Lung (tissue), 12 donors: ENCODE results near the gene CSNK1A1. TPM values are rescaled to one million over a fixed set of nuclear protein-coding genes. Genes with fewer than 3 reads are reported as not detected.
"Not testable (repeated sequence)": the region's sequence is repeated elsewhere in the genome, so short reads cannot be mapped to it uniquely, and the experiment has no call there.

Experiments used
- ATAC-seq: fragments of 200-7000 bp; cut with Tn5 transposase; one replicate; pipeline ENCODE4 v1.9.1; 2020; ENCODE audit warnings: moderate number of reproducible peaks; ENCODE audit not compliant: insufficient read depth, low FRiP score
- DNase-seq, 3 donors: peaks; one replicate each; pipeline ENCODE4 v3.0.0-alpha.2; 2013 to 2017
- H3K27ac ChIP-seq, 2 donors: one replicate each; pipeline ENCODE4 v1.5.1; 2013; ENCODE audit warnings: mild to moderate bottlenecking in 2 of 2, moderate library complexity in 2 of 2, control low read depth in 1 of 2, inconsistent platforms in 1 of 2, low read depth in 1 of 2, low read length in 1 of 2
- H3K27me3 ChIP-seq, 3 donors: one replicate each; pipeline ENCODE4 v1.5.1; 2013; ENCODE audit warnings: low read length in 2 of 3; ENCODE audit not compliant: control insufficient read depth in 3 of 3, insufficient read depth in 3 of 3
- H3K36me3 ChIP-seq, 4 donors: one replicate each; pipeline ENCODE4 v1.5.1; 2013; ENCODE audit warnings: low read length in 4 of 4, mild to moderate bottlenecking in 1 of 4, moderate library complexity in 1 of 4; ENCODE audit not compliant: control insufficient read depth in 4 of 4, insufficient read depth in 4 of 4
- H3K4me1 ChIP-seq, 5 donors: one replicate each; pipeline ENCODE4 v1.5.1; 2013; ENCODE audit warnings: low read length in 5 of 5, mild to moderate bottlenecking in 2 of 5, moderate library complexity in 1 of 5; ENCODE audit not compliant: control insufficient read depth in 5 of 5, insufficient read depth in 5 of 5
- H3K4me3 ChIP-seq: one replicate; pipeline ENCODE4 v1.5.1; 2013; ENCODE audit warnings: mild to moderate bottlenecking, control low read depth, moderate library complexity
- H3K9ac ChIP-seq, 2 donors: one replicate each; pipeline ENCODE4 v1.5.1; 2013; ENCODE audit warnings: low read length in 2 of 2, control low read depth in 1 of 2; ENCODE audit not compliant: insufficient read depth in 1 of 2
- H3K9me3 ChIP-seq, 4 donors: one replicate each; pipeline ENCODE4 v1.5.1; 2013; ENCODE audit warnings: low read length in 3 of 4, mild to moderate bottlenecking in 1 of 4, moderate library complexity in 1 of 4; ENCODE audit not compliant: control insufficient read depth in 4 of 4, insufficient read depth in 3 of 4
- WGBS, 2 donors: extraction: QIAGEN DNeasy Blood & Tissue Kit; methylation state at CpG; one replicate each; pipeline ENCODE4 v1.1.7; 2013; 5-methylcytosine and 5-hydroxymethylcytosine counted together
- polyA plus RNA-seq, 2 donors: library from polyadenylated mRNA; stranded (reverse); fragments of 200-250 nt; gene quantifications; one replicate each; pipeline ENCODE4 v1.2.1, GENCODE V29; 2013
- total RNA-seq, 2 donors: library from RNA; depleted of rRNA in 1 of 2; stranded (reverse); fragments of >200 nt in 1 of 2; gene quantifications; one replicate each; pipeline ENCODE4 v1.2.1, GENCODE V29; 2014 to 2021
- TF ChIP-seq, protein P1 (sequence below): IDR thresholded peaks from 2 replicates; pipeline ENCODE4 v1.5.1; 2012; ENCODE audit warnings: mild to moderate bottlenecking; ENCODE audit errors: control extremely low read depth, extremely low read depth
- donor health status: control.
- donor health status: control.
- donor health status: Bipolar disorder and iron deficiency.
- donor health status: healthy.
- donor health status: DM: yes; HTN: yes; CAD: no.

The CSNK1A1 gene
- total and polyA plus RNA-seq, 4 donors = 48.6 to 299 (median 193) TPM

DNA sequence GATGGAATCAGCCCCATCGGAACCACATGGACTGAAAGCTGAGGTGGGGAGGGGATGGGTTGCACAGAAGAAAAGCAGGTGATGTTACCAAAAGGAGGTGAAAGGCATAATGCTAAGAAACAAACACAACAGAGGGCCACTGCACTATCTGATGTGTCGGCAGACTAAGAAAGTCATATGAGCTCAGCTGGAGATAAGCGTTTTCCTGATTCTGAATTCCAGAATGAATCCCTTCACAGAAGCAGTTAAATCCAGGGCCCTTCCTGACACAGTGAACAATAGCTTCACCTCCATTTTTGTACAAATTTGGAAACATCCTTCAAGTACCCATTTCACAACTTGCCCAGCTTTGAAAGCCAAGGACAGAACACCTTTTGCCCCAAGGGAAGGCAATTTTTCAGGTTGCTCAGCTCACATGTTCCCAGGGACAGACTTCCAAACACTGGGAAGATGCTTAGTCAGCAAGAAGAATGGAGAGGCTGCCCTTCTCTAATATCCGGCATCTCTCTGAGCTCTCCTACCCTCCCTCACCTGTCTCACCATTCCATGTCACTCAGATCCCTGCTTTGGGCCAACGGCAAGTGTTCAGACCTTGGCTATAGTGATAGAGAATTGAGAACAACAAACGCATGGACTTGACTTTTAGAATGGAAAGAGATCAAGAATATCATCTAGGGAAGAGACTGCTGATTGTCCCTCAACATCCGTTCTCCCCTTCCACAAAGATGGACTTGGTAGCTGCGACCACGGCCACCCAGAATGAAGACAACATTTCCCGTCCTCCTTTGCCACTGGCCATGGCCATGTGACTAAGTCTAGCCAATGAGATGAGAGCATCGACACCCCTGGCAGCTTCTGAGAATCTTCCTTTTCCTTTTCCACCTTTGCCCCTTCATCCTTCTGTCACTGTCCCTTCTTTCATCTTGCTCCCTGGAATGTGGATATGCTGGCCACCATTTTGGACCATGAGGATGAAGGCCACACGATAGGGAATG is 103.6 kb downstream of the CSNK1A1 start:
- 85 to 92% methylated on average over 12 of the region's 12 CpGs for WGBS, 2 donors
- H3K9me3 ChIP-seq = no peaks in the 10 kb centered on the region
- no peak overlapping the region for H3K9ac ChIP-seq
- H3K4me1 ChIP-seq = peaks cover 0 to 44% (median 25%) of the 10 kb centered on the region in 5 donors
- TF ChIP-seq, protein P1, sequence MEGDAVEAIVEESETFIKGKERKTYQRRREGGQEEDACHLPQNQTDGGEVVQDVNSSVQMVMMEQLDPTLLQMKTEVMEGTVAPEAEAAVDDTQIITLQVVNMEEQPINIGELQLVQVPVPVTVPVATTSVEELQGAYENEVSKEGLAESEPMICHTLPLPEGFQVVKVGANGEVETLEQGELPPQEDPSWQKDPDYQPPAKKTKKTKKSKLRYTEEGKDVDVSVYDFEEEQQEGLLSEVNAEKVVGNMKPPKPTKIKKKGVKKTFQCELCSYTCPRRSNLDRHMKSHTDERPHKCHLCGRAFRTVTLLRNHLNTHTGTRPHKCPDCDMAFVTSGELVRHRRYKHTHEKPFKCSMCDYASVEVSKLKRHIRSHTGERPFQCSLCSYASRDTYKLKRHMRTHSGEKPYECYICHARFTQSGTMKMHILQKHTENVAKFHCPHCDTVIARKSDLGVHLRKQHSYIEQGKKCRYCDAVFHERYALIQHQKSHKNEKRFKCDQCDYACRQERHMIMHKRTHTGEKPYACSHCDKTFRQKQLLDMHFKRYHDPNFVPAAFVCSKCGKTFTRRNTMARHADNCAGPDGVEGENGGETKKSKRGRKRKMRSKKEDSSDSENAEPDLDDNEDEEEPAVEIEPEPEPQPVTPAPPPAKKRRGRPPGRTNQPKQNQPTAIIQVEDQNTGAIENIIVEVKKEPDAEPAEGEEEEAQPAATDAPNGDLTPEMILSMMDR = no peak
- no peak for ATAC-seq
- no peaks in the 10 kb centered on the region for H3K36me3 ChIP-seq
- no peak for DNase-seq
- H3K27me3 ChIP-seq = no peaks in the 10 kb centered on the region
- peak overlapping the region; percentile 24 to 77 for H3K27ac ChIP-seq
- no peak overlapping the region for H3K4me3 ChIP-seq

DNA sequence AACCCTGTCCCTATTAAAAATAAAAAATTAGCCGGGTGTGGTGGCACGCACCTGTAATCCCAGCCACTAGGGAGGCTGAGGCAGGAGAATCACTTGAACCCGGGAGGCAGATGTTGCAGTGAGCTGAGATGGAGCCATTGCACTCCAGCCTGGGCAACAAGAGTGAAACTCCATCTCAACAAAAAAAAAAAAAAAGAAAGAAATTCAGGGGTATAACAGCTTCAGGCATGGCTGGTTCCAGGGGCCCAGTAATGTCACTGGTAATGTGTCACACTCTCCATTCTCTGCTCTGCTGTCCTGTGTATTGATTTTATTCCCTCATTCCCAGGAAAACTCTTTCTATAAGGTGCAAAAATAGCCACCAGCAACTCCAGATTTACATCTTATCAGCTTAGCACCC is 104.4 kb downstream of the CSNK1A1 start:
- peaks cover 0 to 40% (median 16%) of the 10 kb centered on the region in 5 donors for H3K4me1 ChIP-seq
- 92 to 94% methylated on average over 3 of the region's 3 CpGs for WGBS, 2 donors
- DNase-seq, H3K9ac ChIP-seq, H3K27ac ChIP-seq, H3K4me3 ChIP-seq, H3K36me3 ChIP-seq, H3K27me3 ChIP-seq, ATAC-seq, H3K9me3 ChIP-seq: not testable (repeated sequence)

DNA sequence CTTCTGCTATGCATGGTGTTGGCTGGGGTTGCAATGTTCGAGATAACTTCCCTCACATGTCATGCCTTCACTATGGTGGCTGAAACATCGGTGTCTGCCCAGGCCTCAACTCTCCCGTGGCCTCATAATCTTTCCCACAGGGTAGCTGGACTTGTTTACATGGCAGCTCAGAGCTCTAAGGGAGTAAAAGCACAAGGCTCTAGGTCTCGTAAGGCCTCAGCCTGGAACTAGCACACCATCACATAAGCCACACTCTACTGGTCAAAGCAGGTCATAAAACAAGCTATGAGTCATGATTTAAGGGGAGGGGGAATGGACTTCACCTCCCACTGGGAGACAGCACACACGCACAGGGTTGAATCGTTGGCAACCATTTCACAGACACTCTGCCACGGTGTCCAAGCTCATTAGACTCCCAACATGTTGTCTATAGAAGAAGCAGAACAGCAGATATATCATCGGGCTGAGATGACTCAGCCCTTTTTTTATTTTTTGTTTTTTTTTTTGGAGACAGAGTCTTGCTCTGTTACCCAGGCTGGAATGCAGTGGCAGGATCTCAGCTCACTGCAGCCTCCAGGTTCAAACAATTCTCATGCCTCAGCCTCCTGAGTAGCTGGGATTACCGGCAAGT is 105.4 kb downstream of the CSNK1A1 start:
- Histone ChIP-seq H3K9ac (peak overlapping the region in 1 of 2 donors; percentile 7), H3K4me3 (no peak overlapping the region), H3K4me1 (peaks cover 0 to 32% (median 15%) of the 10 kb centered on the region in 5 donors), H3K27me3 (no peaks in the 10 kb centered on the region), H3K36me3 (no peaks in the 10 kb centered on the region), H3K9me3 (no peaks in the 10 kb centered on the region), H3K27ac (peak overlapping the region; percentile 23 to 62)
- TF ChIP-seq, protein P1 = no peak
- DNase-seq (peak in 2 of 3 donors; percentile 45 to 46), ATAC-seq (no peak)
- WGBS, 2 donors = 60 to 66% methylated on average over 9 of the region's 9 CpGs

DNA sequence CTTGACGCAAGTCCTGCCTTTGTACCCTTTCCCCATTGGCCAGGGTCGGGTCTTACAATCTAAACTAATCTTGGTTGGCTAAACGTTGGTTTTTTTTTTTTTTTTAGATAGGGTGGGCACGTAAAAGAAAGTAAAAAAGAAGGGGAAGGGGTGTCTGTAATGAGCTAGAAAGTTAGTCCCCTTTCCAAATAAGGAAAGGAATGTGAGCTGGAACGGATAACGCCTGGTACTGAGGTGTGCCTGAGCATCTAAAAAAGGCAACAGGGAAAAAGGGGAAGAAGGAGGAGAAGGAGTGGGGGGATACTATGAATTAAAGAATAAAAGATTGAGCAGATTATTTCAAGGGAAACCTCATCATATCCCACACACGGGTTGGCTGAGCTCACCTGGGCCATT is 105.9 kb downstream of the CSNK1A1 start:
- ATAC-seq (no peak), DNase-seq (no peak)
- peaks cover 0 to 27% (median 11%) of the 10 kb centered on the region in 5 donors for H3K4me1 ChIP-seq
- no peak overlapping the region for H3K4me3 ChIP-seq
- H3K27me3 ChIP-seq = no peaks in the 10 kb centered on the region
- H3K36me3 ChIP-seq = no peaks in the 10 kb centered on the region
- H3K27ac ChIP-seq = peak overlapping the region; percentile 23 to 62
- TF ChIP-seq, protein P1 = no peak
- WGBS, 2 donors = 77 to 79% methylated on average over 7 of the region's 7 CpGs
- no peaks in the 10 kb centered on the region for H3K9me3 ChIP-seq
- peak overlapping the region in 1 of 2 donors; percentile 7 for H3K9ac ChIP-seq

DNA sequence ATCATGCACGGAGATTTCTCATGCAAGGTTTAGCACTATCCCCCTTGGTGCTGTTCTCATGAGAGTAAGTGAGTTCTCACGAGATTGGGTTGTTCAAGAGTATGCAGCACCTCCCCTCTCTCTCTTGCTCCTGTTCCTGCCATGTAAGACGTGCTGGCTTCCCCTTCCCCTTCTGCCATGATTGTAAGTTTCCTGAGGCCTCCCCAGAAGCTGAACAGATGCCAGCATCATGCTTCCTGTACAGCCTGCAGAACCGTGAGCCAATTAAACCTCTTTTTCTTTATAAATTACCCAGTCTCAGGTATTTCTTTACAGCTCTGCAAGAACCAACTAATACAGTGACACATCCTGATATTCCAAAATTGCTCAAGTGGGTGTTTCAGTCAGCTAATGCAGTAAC is 106.8 kb downstream of the CSNK1A1 start:
- not testable (repeated sequence) for ATAC-seq, H3K27ac ChIP-seq, H3K36me3 ChIP-seq, H3K9me3 ChIP-seq, H3K9ac ChIP-seq, DNase-seq, H3K27me3 ChIP-seq, H3K4me3 ChIP-seq
- WGBS, 2 donors = 78% methylated on average over 4 of the region's 4 CpGs
- peaks cover 0 to 18% (median 2%) of the 10 kb centered on the region in 5 donors for H3K4me1 ChIP-seq
